GM20000 (cell line): Measurements from ENCODE around the gene LUC7L.
"Not testable (repeated sequence)": the region's sequence is repeated elsewhere in the genome, so short reads cannot be mapped to it uniquely, and the experiment has no call there.

Source experiments
- DNase-seq: peaks from one replicate; pipeline ENCODE4 v3.0.0; 2012; ENCODE audit warnings: low spot score
- CTCF ChIP-seq: IDR thresholded peaks from 2 replicates; pipeline ENCODE4 v1.5.1; 2012; ENCODE audit warnings: mild to moderate bottlenecking, control low read depth; ENCODE audit errors: extremely low read depth, missing control alignments

Gene LUC7L

GRCh38 chr16:234468-235305 is 5.4 kb upstream of the LUC7L start, which contains the start of gene FAM234A:
TSS of gene FAM234A (plus strand) at chr16:234821. CDS start at chr16:254414, 19,593 bp downstream.
- TF ChIP-seq CTCF, result peak; percentile 9
- DNase-seq, result peak; percentile 97

- no peak for TF ChIP-seq CTCF
- DNase-seq, result no peak
Measured at GRCh38 chr16:230949-231348, 1.7 kb upstream of the LUC7L start.

- DNase-seq, result not testable (repeated sequence)
Measured at GRCh38 chr16:230351-230750, 1.1 kb upstream of the LUC7L start.

- DNase-seq, result no peak
- no peak for TF ChIP-seq CTCF
Measured at GRCh38 chr16:229731-230281, 557 bp upstream of the LUC7L start.

GRCh38 chr16:228151-228851 is 948 bp downstream of the LUC7L start:
- TF ChIP-seq CTCF, result no peak
- DNase-seq, result no peak

GRCh38 chr16:220021-220420 is 9.2 kb downstream of the LUC7L start:
- TF ChIP-seq CTCF, result no peak
- no peak for DNase-seq

- TF ChIP-seq CTCF, result no peak
- DNase-seq, result no peak
Measured at GRCh38 chr16:212999-213398, 16.2 kb downstream of the LUC7L start.

- DNase-seq, result not testable (repeated sequence)
Measured at GRCh38 chr16:211631-212180, 17.5 kb downstream of the LUC7L start.

GRCh38 chr16:209359-209758 is 19.9 kb downstream of the LUC7L start:
- DNase-seq, result not testable (repeated sequence)

GRCh38 chr16:204046-204445 is 25.2 kb downstream of the LUC7L start:
- DNase-seq, result not testable (repeated sequence)
